GM12801 (cell line): ENCODE results near the gene BTG2.
A peak's percentile ranks its signal among the peaks of the same experiment; 100 is the strongest.

Experiments
- CTCF ChIP-seq: IDR thresholded peaks from one replicate; pipeline ENCODE4 v1.5.1; 2011; ENCODE audit warnings: control low read depth; ENCODE audit not compliant: insufficient read length; ENCODE audit errors: extremely low read depth

Gene BTG2

DNA sequence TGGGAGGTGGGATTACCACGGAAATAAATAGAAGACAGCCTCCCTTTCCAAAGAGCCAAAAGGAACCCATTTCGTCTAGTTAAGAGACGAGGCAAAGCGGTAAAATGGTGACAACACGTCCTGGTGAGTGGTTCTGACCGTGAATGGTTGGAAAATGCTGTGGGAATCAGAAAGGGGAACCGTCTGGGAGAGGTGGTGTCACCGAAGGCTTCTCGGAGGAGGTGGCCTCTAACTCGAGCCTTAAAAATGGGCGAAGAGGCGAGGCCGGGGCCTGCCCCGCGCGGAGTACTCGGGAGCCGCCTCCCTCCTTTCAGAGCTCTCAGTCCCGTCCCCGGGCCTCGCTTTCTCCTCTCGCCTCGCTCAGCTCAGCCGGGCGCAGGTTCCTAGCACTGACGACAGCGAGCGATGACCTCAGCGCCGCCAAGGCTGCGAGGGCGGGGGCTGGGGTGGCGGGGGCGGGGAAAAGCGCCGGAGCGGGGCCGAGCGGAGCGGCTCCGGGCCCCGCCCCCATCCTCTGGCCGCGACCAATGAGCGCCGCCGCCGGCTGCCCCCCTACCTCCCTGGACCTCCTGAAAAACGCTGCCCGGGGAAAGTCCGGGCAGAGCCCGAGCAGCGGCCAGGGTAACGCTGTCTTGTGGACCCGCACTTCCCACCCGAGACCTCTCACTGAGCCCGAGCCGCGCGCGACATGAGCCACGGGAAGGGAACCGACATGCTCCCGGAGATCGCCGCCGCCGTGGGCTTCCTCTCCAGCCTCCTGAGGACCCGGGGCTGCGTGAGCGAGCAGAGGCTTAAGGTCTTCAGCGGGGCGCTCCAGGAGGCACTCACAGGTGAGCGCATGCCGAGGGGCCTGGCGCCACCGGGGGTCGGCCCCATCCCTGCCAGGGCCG lies at the start of gene BTG2:
Gene BTG2, plus strand, starts transcription at position 601 of the 890 bp plus-strand sequence. Its CDS starts 88 bp downstream, at position 689.
- TF ChIP-seq CTCF, result no peak

DNA sequence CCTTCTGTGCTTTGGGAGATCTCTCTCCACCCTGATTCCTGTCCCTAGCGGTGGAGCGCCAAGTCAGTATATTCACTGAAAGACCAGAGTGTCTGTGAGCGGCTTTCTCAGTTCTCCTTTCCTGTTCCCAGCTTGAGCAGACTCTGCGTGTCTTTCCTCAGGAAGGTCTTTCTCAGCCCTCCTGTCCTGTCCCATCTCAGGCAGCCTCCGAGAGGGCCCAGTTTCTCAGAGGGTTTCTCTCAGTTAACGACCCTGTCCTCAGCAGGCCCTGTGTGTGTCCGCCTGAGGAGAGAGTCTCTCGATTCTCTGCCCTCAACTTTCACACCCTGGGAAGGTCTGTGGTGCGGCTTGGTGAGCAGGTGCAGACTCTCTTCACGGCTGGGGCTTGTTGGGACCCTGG lies 41.8 kb upstream of the BTG2 start:
- no peak for TF ChIP-seq CTCF

GRCh38 chr1:203264052-203264501 lies 41.2 kb upstream of the BTG2 start:
- TF ChIP-seq CTCF, result no peak

DNA sequence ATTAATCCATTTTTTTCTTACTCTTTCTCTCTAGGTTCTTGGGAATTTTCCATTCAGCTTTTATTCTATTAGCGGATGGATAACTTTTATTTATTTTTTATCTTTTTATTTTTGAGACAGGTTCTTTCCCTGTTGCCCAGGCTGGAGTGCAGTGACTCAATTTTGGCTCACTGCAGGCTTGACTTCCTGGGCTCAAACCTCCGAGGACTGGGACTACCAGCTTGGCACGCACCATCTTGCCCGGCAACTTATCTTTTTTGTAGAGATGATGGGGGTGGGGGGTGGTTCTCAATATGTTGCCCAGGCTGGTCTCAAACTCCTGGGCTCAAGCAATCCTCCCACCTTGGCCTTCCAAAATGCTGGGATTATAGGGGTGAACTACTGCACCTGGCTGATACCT lies 39.8 kb upstream of the BTG2 start:
- no peak for TF ChIP-seq CTCF

DNA sequence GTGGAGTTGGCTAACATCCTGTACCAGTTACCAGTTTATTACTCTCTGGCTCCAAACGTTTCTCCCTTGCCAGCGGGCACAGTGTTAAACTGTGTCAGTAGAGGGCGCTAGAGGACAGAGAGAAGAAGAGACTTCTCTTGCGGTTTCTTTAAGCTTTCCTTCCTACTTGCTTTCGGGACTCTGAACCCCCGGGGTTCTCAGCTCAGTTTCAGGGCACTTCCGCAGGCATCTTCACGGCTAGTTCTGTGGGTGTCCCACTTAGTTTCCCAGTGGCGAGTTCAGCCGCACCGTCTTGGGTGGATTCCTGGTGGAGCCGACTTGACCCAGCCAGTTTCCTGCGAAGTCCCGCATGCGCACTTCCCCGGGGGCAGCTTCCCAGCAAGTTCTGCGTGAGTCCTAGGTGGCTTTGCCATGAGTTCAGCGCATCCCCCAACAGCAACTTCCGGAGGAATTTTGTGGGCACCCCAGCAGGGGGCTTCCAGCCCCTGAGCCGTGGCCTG lies 37.9 kb upstream of the BTG2 start:
- TF ChIP-seq CTCF, result peak; percentile 7

GRCh38 chr1:203267912-203268311 lies 37.4 kb upstream of the BTG2 start:
- no peak for TF ChIP-seq CTCF

GRCh38 chr1:203268901-203269653 lies 36.2 kb upstream of the BTG2 start:
- TF ChIP-seq CTCF, result peak; percentile 89
